A549 (cell line): ENCODE data around the gene CD79B. TPM values are rescaled to one million over a fixed set of nuclear protein-coding genes. Genes with fewer than 3 reads are reported as not detected.

Source experiments
- ATAC-seq, 2 experiments: fragments of 200-7000 bp in 1 of 2; fragments of >200 bp in 1 of 2; cut with Nextera tagmentation in 1 of 2; cut with Tn5 transposase in 1 of 2; 3 replicates each; pipeline versions ENCODE4 v1.8.0 to v1.9.1; 2018 to 2020; ENCODE audit warnings: mild to moderate bottlenecking in 1 of 2, moderate library complexity in 1 of 2
- CTCF ChIA-PET: fragments of 300-600 bp; sonication (Branson Sonifier 250); formaldehyde crosslinking; extraction: SDS; loops from one replicate; lab custom pipeline; 2021; ENCODE audit warnings: antibody characterized with exemption, inconsistent platforms; lab: Yijun Ruan, JAX
- POLR2A ChIA-PET: fragments of 350-600 bp; formaldehyde crosslinking; extraction: SDS; loops from one replicate; lab custom pipeline; 2021; ENCODE audit warnings: antibody characterized with exemption, inconsistent platforms; lab: Yijun Ruan, JAX
- DNase-seq, 2 experiments: peaks; one replicate each; pipeline versions ENCODE4 v3.0.0 to v3.0.0-alpha.2; 2011 to 2016; ENCODE audit warnings: low read depth in 1 of 2, low spot score in 1 of 2
- FAIRE-seq: peaks from 2 replicates; lab custom pipeline; 2011; peaks lifted over from hg19 to GRCh38; lab: Jason Lieb, UNC
- H3K27ac ChIP-seq, 2 experiments: fragments of >200 bp; sonication (Bioruptor Twin); formaldehyde crosslinking; 3 replicates each; pipeline ENCODE4 v1.5.1; 2016 to 2017
- H3K4me1 ChIP-seq: fragments of >200 bp; sonication (Bioruptor Twin); formaldehyde crosslinking; 3 replicates; pipeline ENCODE4 v1.6.1; 2016
- H3K4me2 ChIP-seq: fragments of >200 bp; sonication (Bioruptor Twin); formaldehyde crosslinking; 3 replicates; pipeline ENCODE4 v1.6.1; 2016
- H3K4me3 ChIP-seq: fragments of >200 bp; sonication (Bioruptor Twin); formaldehyde crosslinking; 3 replicates; pipeline ENCODE4 v1.5.1; 2016
- H3K9me3 ChIP-seq: fragments of >200 bp; sonication (Bioruptor Twin); formaldehyde crosslinking; 3 replicates; pipeline ENCODE4 v1.6.1; 2016
- CBX8 ChIP-seq: fragments of 200-600 bp; sonication (generic); IDR thresholded peaks from 2 replicates; pipeline ENCODE4 v1.6.1; 2016
- CHD4 ChIP-seq: fragments of 200-600 bp; sonication (generic); IDR thresholded peaks from 2 replicates; pipeline ENCODE4 v1.6.1; 2016; ENCODE audit warnings: antibody characterized with exemption, mild to moderate bottlenecking, borderline replicate concordance
- ESRRA ChIP-seq: fragments of 150-350 bp; IDR thresholded peaks from 2 replicates; pipeline ENCODE4 v1.6.1; 2014; ENCODE audit warnings: mild to moderate bottlenecking, low read length, borderline replicate concordance
- FOXS1 ChIP-seq: fragments of 250-450 bp; sonication (Bioruptor Pico); IDR thresholded peaks from 2 replicates; pipeline ENCODE4 v1.5.0; 2020; ENCODE audit warnings: mild to moderate bottlenecking, moderate library complexity
- HDAC2 ChIP-seq: fragments of 200-600 bp; sonication (generic); IDR thresholded peaks from 2 replicates; pipeline ENCODE4 v1.6.1; 2016
- HEYL ChIP-seq: fragments of 250-450 bp; sonication (Bioruptor Pico); IDR thresholded peaks from 2 replicates; pipeline ENCODE4 v1.8.0; 2021; ENCODE audit warnings: mild to moderate bottlenecking, moderate library complexity
- HOXA7 ChIP-seq: fragments of 250-450 bp; sonication (Bioruptor Pico); IDR thresholded peaks from 2 replicates; pipeline ENCODE4 v1.5.0; 2020; ENCODE audit warnings: mild to moderate bottlenecking, moderate library complexity
- JUN ChIP-seq, 2 experiments: fragments of >200 bp; sonication (Bioruptor Twin); formaldehyde crosslinking; IDR thresholded peaks; 2 replicates in 1 of 2; 3 replicates in 1 of 2; pipeline ENCODE4 v1.6.1; 2016 to 2017
- KDM1A ChIP-seq: fragments of 200-600 bp; sonication (generic); IDR thresholded peaks from 2 replicates; pipeline ENCODE4 v1.6.1; 2016; ENCODE audit warnings: low read depth, mild to moderate bottlenecking
- MAZ ChIP-seq: fragments of 150-350 bp; IDR thresholded peaks from 2 replicates; pipeline ENCODE4 v1.6.1; 2014; ENCODE audit warnings: antibody characterized with exemption, low read depth, low read length, borderline replicate concordance
- NFE2L2 ChIP-seq: fragments of 150-350 bp; conservative IDR thresholded peaks from 2 replicates; pipeline ENCODE4 v1.6.1; 2014; ENCODE audit warnings: low read length
- NR3C1 ChIP-seq: fragments of >200 bp; sonication (Bioruptor Twin); formaldehyde crosslinking; IDR thresholded peaks from 3 replicates; pipeline ENCODE4 v1.6.1; 2017
- POLR2A ChIP-seq: IDR thresholded peaks from 2 replicates; pipeline ENCODE4 v1.6.1; 2012; ENCODE audit warnings: mild to moderate bottlenecking, low read length
- RARB ChIP-seq: fragments of 250-450 bp; sonication (Bioruptor Pico); IDR thresholded peaks from 2 replicates; pipeline ENCODE4 v1.8.0; 2021; ENCODE audit warnings: mild to moderate bottlenecking, moderate library complexity
- TFCP2L1 ChIP-seq: fragments of 250-450 bp; sonication (Bioruptor Pico); IDR thresholded peaks from 2 replicates; pipeline ENCODE4 v1.5.0; 2021; ENCODE audit warnings: mild to moderate bottlenecking
- ZFP36 ChIP-seq: fragments of 450-650 bp; IDR thresholded peaks from 2 replicates; pipeline ENCODE4 v1.6.1; 2014; ENCODE audit warnings: borderline replicate concordance; ENCODE audit not compliant: partially characterized antibody
- WGBS: methylation state at CpG from one replicate; pipeline ENCODE4 v1.1.6; 2017; ENCODE audit errors: missing lambda C conversion rate; 5-methylcytosine and 5-hydroxymethylcytosine counted together
- polyA plus RNA-seq, 4 experiments: library from polyadenylated mRNA; depleted of rRNA in 3 of 4; stranded (reverse); fragments of >200 nt; fragmentation: RNase III in 1 of 4; extraction: RNeasy Plus Mini Kit Qiagen cat#74134 plus additional on column Dnase treatment in 1 of 4; gene quantifications; 2 replicates in 3 of 4; 3 replicates in 1 of 4; pipeline ENCODE4 v1.2.3, GENCODE V29; 2011 to 2017
- TF ChIP-seq, protein P1 (sequence below): fragments of 250-450 bp; sonication (Bioruptor Pico); IDR thresholded peaks from 2 replicates; pipeline ENCODE4 v1.5.0; 2020; ENCODE audit warnings: low read depth, mild to moderate bottlenecking, moderate library complexity
- TF ChIP-seq, protein P2 (sequence below): IDR thresholded peaks from 2 replicates; pipeline ENCODE4 v1.6.1; 2012
- TF ChIP-seq, protein P3 (sequence below): fragments of >200 bp; sonication (Bioruptor Twin); formaldehyde crosslinking; IDR thresholded peaks from 3 replicates; pipeline ENCODE4 v1.6.1; 2016

The CD79B gene
- polyA plus RNA-seq, 2 of the 4 experiments (the other 2 are of a cell fraction) = 0.14 TPM; not detected in 1

DNA sequence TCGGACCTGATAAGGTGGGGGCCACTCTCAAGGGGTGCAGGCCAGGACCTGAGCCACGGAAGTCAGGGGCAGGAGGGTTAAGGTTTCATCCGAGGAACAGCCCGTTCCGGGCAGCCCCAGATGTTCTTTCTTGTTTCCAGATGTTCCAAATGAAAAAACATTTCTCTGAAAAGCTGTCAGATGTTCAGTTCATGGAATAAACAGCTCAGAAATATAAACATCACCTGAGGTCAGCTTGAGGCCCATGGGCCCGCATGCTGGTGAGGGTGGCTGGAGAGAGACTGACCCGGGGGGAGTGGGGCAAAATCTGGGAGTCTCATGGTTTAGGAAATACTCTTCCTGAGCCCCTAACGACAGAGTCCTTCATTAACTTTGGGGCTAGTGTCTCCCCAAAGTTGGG lies 1.5 kb upstream of the CD79B start:
- POLR2A ChIA-PET = no interaction called here
- Histone ChIP-seq H3K4me1 (no peaks in the 10 kb centered on the region), H3K4me3 (no peak overlapping the region)
- ATAC-seq = no peak
- TF ChIP-seq ESRRA = no peak
- TF ChIP-seq MAZ = no peak
- TF ChIP-seq POLR2A = no peak
- TF ChIP-seq RARB (CRISPR knock-in tag) = no peak
- TF ChIP-seq HOXA7 (CRISPR knock-in tag) = no peak
- TF ChIP-seq ZFP36 = no peak
- TF ChIP-seq, all 56 proteins: peak for 0
- CTCF ChIA-PET = interaction anchor here (1.5 to 9.0 kb wide), 9 partner anchors 9 to 199 kb away, joined by 5 to 132 read pairs (median 10); partner anchors contain the start of genes CSHL1, GH1 and ICAM2
- FAIRE-seq (no peak), DNase-seq (no peak)
- Histone ChIP-seq H3K4me2 (no peak overlapping the region), H3K9me3 (no peaks in the 10 kb centered on the region), H3K27ac (no peak overlapping the region)
- 62% methylated on average over 8 of the region's 8 CpGs for WGBS

DNA sequence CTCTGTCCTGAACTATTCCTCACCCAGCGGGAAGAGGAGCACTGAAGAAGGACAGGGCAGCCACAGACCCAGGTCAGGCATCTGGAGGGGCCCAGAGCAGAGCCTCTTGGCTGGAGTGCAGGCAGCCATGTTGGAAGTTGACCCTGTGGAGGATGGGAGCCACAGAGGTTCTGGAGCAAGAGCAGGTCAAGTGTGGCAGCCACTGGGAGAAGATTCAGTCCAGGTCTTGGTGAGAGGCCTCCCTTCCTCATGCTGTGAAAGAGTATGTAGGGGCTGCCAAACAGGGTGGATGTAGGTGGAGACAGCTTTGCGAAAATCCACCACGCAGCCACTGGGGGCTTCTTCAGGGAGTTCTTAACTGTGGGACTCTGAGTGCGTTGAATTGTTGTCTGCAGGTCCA lies 590 bp upstream of the CD79B start:
- WGBS = 77% methylated on average over 4 of the region's 4 CpGs
- H3K4me3 ChIP-seq = no peak overlapping the region
- no peak overlapping the region for H3K4me2 ChIP-seq
- H3K9me3 ChIP-seq = no peaks in the 10 kb centered on the region
- FAIRE-seq = no peak
- TF ChIP-seq, protein P1, sequence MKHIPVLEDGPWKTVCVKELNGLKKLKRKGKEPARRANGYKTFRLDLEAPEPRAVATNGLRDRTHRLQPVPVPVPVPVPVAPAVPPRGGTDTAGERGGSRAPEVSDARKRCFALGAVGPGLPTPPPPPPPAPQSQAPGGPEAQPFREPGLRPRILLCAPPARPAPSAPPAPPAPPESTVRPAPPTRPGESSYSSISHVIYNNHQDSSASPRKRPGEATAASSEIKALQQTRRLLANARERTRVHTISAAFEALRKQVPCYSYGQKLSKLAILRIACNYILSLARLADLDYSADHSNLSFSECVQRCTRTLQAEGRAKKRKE (CRISPR knock-in tag) = no peak
- TF ChIP-seq ZFP36 = peak; percentile 37
- no peaks in the 10 kb centered on the region for H3K4me1 ChIP-seq
- POLR2A ChIA-PET = interaction anchor here (0.9 kb wide), 1 partner anchor 14 kb away, joined by 5 read pairs; no protein-coding TSS in a partner anchor
- CTCF ChIA-PET = interaction anchor here (1.0 to 9.0 kb wide), 12 partner anchors 9 to 200 kb away, joined by 3 to 132 read pairs (median 10); partner anchors contain the start of genes CSHL1, GH1 and ICAM2
- H3K27ac ChIP-seq = no peak overlapping the region
- DNase-seq = no peak
- ATAC-seq = no peak

DNA sequence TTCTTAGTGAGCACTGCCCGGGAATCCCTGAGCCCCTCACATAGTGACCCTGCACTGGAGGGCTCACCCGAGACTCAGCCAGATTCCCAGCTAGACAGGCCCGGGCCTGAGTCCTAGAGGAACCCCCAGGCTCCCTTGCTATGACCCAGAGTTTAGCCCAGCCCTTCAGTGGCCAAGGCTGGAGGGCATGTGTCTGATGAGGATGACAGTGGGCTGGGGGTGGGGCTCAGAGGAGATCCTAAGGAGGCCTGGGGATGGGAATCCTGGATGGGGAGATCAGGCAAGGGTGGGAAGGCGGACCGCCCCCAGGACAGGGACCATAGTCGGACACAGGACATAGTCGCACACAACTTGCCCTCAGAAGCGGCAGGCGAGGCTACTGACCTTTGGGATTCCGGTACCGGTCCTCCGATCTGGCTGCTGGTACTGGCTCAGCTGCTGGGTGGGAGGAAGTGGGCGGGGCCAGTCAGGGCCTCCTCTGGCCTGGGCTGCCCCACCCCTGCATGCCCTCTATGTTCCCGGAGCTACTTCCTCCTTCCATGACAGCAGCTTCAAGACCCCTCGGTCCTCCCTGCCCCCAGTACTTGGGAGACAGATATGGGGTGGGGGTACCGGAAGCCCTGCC lies 1.1 kb downstream of the CD79B start:
- H3K4me3 ChIP-seq = no peak overlapping the region
- DNase-seq (no peak), FAIRE-seq (no peak), ATAC-seq (peak in 1 of 2 experiments; percentile 41; a peak in 3 of 6 replicates)
- CTCF ChIA-PET = interaction anchor here (0.9 to 9.0 kb wide), 11 partner anchors 9 to 351 kb away, joined by 3 to 132 read pairs (median 10); partner anchors contain the start of genes CSHL1 and GH1
- H3K27ac ChIP-seq = no peak overlapping the region
- POLR2A ChIA-PET = no interaction called here
- no peak overlapping the region for H3K4me2 ChIP-seq
- H3K4me1 ChIP-seq = no peaks in the 10 kb centered on the region
- WGBS = 74% methylated on average over 16 of the region's 16 CpGs
- H3K9me3 ChIP-seq = no peaks in the 10 kb centered on the region
- no peak for TF ChIP-seq NFE2L2
- no peak for TF ChIP-seq NR3C1

DNA sequence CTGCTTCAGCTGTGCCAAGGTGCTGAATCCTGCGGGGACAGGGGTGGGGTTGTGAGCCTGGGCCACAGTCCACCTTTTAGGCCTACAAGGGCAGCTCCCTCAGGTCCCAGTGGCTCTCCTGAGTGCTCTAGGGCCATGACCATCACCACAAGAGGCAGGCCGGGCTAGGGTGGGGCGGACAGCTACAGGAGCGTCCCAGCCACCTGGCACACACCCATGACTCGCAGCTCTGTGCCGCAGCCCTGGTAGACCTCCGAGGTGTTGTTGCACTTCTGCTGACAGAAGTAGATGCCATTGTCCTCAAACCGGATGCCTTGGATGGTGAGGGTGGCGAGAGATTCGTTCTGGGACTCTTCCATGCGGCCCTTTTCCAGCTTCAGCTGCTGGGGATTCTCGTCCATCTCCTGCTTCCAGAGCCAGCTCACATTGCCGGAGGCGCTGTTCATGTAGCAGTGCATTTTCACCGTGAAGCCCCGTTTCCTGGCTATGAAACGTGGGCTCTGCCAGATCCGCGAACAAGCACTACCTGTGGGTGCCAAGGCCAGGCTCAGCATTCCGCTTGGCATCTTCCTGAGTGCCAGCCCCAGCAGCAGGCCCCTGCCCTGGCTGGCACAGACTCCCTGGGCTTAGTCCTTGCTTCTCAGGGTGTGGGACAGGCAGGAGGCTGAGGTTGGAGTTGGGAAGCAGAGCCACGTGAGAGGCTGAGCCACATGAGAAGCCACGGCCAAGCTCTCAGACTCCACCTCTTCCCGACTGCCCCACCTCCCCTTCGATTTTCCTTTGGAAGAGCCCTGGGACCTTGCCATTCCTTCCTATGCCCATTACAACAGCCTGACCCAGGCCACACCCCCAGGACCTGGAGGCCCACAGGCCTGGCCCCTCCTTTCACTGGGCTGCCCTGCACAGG lies 2.0 kb downstream of the CD79B start:
- no peak for DNase-seq
- Histone ChIP-seq H3K4me2 (no peak overlapping the region), H3K4me3 (no peak overlapping the region), H3K27ac (no peak overlapping the region), H3K4me1 (no peaks in the 10 kb centered on the region), H3K9me3 (no peaks in the 10 kb centered on the region)
- ChIA-PET CTCF (interaction anchor here (0.8 to 9.0 kb wide), 14 partner anchors 10 to 352 kb away, joined by 3 to 132 read pairs (median 6); partner anchors contain the start of genes CSHL1 and GH1), POLR2A (no interaction called here)
- FAIRE-seq = no peak
- TF ChIP-seq NR3C1 (no peak), CHD4 (no peak), HDAC2 (no peak), POLR2A (no peak), CBX8 (no peak), TFCP2L1 (CRISPR knock-in tag) (no peak), HEYL (CRISPR knock-in tag) (no peak), JUN (IDR thresholded peaks at IDR 0.05) (no peak), ESRRA (no peak), FOXS1 (CRISPR knock-in tag) (no peak), ZFP36 (no peak), KDM1A (no peak)
- TF ChIP-seq, protein P2, sequence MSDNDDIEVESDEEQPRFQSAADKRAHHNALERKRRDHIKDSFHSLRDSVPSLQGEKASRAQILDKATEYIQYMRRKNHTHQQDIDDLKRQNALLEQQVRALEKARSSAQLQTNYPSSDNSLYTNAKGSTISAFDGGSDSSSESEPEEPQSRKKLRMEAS = no peak
- TF ChIP-seq, protein P3, sequence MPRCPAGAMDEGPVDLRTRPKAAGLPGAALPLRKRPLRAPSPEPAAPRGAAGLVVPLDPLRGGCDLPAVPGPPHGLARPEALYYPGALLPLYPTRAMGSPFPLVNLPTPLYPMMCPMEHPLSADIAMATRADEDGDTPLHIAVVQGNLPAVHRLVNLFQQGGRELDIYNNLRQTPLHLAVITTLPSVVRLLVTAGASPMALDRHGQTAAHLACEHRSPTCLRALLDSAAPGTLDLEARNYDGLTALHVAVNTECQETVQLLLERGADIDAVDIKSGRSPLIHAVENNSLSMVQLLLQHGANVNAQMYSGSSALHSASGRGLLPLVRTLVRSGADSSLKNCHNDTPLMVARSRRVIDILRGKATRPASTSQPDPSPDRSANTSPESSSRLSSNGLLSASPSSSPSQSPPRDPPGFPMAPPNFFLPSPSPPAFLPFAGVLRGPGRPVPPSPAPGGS = no peak
- peak; percentile 30 to 43; a peak in 3 of 6 replicates for ATAC-seq
- 83% methylated on average over 23 of the region's 24 CpGs for WGBS
